ENCODE measurements around the gene NOS1. TPM values are rescaled to one million over a fixed set of nuclear protein-coding genes. Genes with fewer than 3 reads are reported as not detected.

The NOS1 gene
- total RNA-seq, 1 donor from 2014 or later = 0.11 TPM

DNA sequence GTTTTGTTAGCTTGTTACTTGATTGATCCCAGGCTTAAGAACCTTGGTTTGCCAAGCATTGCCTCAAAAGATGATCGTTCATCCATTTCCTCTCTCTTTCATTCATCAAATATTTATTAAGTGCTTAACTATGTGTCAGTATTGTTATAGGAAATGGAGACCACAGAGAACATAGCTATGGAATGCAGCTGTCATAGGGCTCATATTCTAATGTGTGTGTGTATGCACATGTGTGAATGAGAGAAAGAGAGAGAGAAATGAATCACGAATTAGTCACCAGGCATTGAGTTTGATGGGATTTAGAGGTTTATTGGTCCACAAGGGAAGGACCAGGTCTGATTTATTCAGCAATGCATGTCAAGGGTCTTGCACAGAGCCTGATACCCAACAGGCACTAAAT is 100.2 kb downstream of the NOS1 start:
- no peak overlapping the region for H3K27ac Mint-ChIP-seq
- no peak overlapping the region for H3K4me2 ChIP-seq
- DNase-seq (ENCODE audit: low spot score) = no peak
- no peak for TF ChIP-seq EZH2phosphoT487 (IDR thresholded peaks at IDR 0.05)
- no peak for TF ChIP-seq EZH2 (IDR thresholded peaks at IDR 0.05)
- TF ChIP-seq, protein P1, sequence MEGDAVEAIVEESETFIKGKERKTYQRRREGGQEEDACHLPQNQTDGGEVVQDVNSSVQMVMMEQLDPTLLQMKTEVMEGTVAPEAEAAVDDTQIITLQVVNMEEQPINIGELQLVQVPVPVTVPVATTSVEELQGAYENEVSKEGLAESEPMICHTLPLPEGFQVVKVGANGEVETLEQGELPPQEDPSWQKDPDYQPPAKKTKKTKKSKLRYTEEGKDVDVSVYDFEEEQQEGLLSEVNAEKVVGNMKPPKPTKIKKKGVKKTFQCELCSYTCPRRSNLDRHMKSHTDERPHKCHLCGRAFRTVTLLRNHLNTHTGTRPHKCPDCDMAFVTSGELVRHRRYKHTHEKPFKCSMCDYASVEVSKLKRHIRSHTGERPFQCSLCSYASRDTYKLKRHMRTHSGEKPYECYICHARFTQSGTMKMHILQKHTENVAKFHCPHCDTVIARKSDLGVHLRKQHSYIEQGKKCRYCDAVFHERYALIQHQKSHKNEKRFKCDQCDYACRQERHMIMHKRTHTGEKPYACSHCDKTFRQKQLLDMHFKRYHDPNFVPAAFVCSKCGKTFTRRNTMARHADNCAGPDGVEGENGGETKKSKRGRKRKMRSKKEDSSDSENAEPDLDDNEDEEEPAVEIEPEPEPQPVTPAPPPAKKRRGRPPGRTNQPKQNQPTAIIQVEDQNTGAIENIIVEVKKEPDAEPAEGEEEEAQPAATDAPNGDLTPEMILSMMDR (IDR thresholded peaks at IDR 0.05) = no peak
- H3K36me3 ChIP-seq = no peaks in the 10 kb centered on the region
- no peak overlapping the region for H2AFZ ChIP-seq (replicated peaks)
- H3K9me3 Mint-ChIP-seq = peaks cover 6% of the 10 kb centered on the region
- no peaks in the 10 kb centered on the region for H3K27me3 ChIP-seq
- no peaks in the 10 kb centered on the region for H4K20me1 ChIP-seq (ENCODE audit: low read depth)
- H3K4me1 Mint-ChIP-seq = no peaks in the 10 kb centered on the region
- no peak overlapping the region for H3K27ac ChIP-seq
- H3K4me3 ChIP-seq = no peak overlapping the region
- no peak overlapping the region for H3K4me3 Mint-ChIP-seq
- H3F3A ChIP-seq (ENCODE audit: low read depth) = no peaks in the 10 kb centered on the region
- no peaks in the 10 kb centered on the region for H3K36me3 Mint-ChIP-seq
- H3K9ac ChIP-seq = no peak overlapping the region
- no peaks in the 10 kb centered on the region for H3K9me3 ChIP-seq (ENCODE audit: low read depth)
- H3K27me3 Mint-ChIP-seq (ENCODE audit: insufficient read depth, low read depth) = peaks cover 4% of the 10 kb centered on the region
- peaks cover 4% of the 10 kb centered on the region for H3K4me1 ChIP-seq
- H3K79me2 ChIP-seq (ENCODE audit: low read depth) = no peaks in the 10 kb centered on the region

DNA sequence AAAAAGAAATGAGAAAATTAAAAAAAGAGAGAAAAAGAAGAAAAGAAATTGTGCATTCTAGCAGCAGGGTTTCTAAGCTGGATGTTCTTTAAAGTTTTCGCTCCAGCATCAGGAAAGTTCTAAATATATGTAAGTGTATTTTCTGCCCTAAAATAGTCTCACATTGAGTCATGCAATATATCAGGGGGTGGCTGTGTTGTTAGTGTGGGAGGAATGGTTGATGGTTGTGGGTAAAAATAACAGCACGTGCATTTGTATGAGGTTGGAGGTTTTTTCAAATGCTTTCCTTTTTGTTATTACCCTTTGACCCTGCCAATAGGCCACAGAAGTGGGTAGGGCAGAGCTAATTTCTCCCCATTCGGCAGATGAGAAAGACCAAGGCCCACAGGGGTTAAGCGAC is 106.0 kb downstream of the NOS1 start:
- Histone ChIP-seq H3K9ac (no peak overlapping the region), H3K27me3 (no peaks in the 10 kb centered on the region), H2AFZ (replicated peaks) (no peak overlapping the region), H3K4me1 (no peaks in the 10 kb centered on the region), H3F3A (ENCODE audit: low read depth) (no peaks in the 10 kb centered on the region), H3K27ac (no peak overlapping the region), H3K9me3 (ENCODE audit: low read depth) (no peaks in the 10 kb centered on the region), H3K4me2 (no peak overlapping the region), H3K36me3 (no peaks in the 10 kb centered on the region), H3K79me2 (ENCODE audit: low read depth) (no peaks in the 10 kb centered on the region), H3K4me3 (no peak overlapping the region), H4K20me1 (ENCODE audit: low read depth) (no peaks in the 10 kb centered on the region)
- Mint-ChIP-seq H3K36me3 (no peaks in the 10 kb centered on the region), H3K9me3 (no peaks in the 10 kb centered on the region), H3K27me3 (ENCODE audit: insufficient read depth, low read depth) (peaks cover 2% of the 10 kb centered on the region), H3K27ac (no peak overlapping the region), H3K4me3 (no peak overlapping the region), H3K4me1 (no peaks in the 10 kb centered on the region)
- TF ChIP-seq EZH2 (IDR thresholded peaks at IDR 0.05) = no peak
- TF ChIP-seq, protein P1 (IDR thresholded peaks at IDR 0.05) = no peak
- no peak for TF ChIP-seq EZH2phosphoT487 (IDR thresholded peaks at IDR 0.05)
- no peak for DNase-seq (ENCODE audit: low spot score)

DNA sequence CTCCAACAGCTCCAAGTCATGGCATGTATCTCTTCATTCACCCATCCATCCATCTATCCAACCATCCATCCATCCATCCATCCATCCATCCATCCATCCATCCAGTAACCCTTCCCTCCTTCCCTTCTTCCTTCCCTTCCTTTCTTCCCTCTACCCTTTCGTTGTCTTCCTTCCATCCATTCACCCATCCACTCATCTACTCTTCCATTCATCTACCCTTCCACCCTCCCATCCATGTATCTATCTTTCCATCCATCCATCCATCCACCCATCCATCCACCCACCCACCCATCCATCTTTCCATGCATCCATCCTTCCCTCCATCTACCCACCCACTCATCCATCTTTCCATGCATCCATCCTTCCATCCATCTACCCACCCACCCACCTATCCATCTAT is 117.9 kb downstream of the NOS1 start:
- H3K27ac ChIP-seq = no peak overlapping the region
- H3K4me2 ChIP-seq = no peak overlapping the region
- H4K20me1 ChIP-seq (ENCODE audit: low read depth) = no peaks in the 10 kb centered on the region
- no peaks in the 10 kb centered on the region for H3K4me1 Mint-ChIP-seq
- DNase-seq (ENCODE audit: low spot score) = no peak
- H3K4me3 Mint-ChIP-seq = no peak overlapping the region
- H3K9me3 Mint-ChIP-seq = no peaks in the 10 kb centered on the region
- no peaks in the 10 kb centered on the region for H3K79me2 ChIP-seq (ENCODE audit: low read depth)
- no peaks in the 10 kb centered on the region for H3F3A ChIP-seq (ENCODE audit: low read depth)
- no peak overlapping the region for H3K9ac ChIP-seq
- no peaks in the 10 kb centered on the region for H3K4me1 ChIP-seq
- no peaks in the 10 kb centered on the region for H3K36me3 Mint-ChIP-seq
- H2AFZ ChIP-seq (replicated peaks) = no peak overlapping the region
- TF ChIP-seq EZH2phosphoT487 (IDR thresholded peaks at IDR 0.05) = no peak
- TF ChIP-seq, protein P1 (IDR thresholded peaks at IDR 0.05) = no peak
- TF ChIP-seq EZH2 (IDR thresholded peaks at IDR 0.05) = no peak
- peaks cover 3% of the 10 kb centered on the region for H3K27me3 Mint-ChIP-seq (ENCODE audit: insufficient read depth, low read depth)
- no peaks in the 10 kb centered on the region for H3K27me3 ChIP-seq
- no peak overlapping the region for H3K27ac Mint-ChIP-seq
- H3K4me3 ChIP-seq = no peak overlapping the region
- no peaks in the 10 kb centered on the region for H3K9me3 ChIP-seq (ENCODE audit: low read depth)
- no peaks in the 10 kb centered on the region for H3K36me3 ChIP-seq
